GM21528 (cell line): ENCODE measurements around the gene SPART.
"Not testable (repeated sequence)": the region's sequence is repeated elsewhere in the genome, so short reads cannot be mapped to it uniquely, and the experiment has no call there.

Source experiments
- ATAC-seq: cut with Tn5 transposase; IDR thresholded peaks from one replicate; pipeline ENCODE4 v1.9.1; 2021; ENCODE audit warnings: mild to moderate bottlenecking, moderate library complexity; ENCODE audit not compliant: unreplicated experiment, low FRiP score

Gene SPART

GRCh38 chr13:36354842-36355623 lies 8.8 kb upstream of the SPART start:
- no peak for ATAC-seq

GRCh38 chr13:36353001-36353400 lies 6.8 kb upstream of the SPART start:
- ATAC-seq: no peak

GRCh38 chr13:36352350-36352749 lies 6.2 kb upstream of the SPART start:
- no peak for ATAC-seq

GRCh38 chr13:36347531-36348210 lies 1.5 kb upstream of the SPART start:
- no peak for ATAC-seq

DNA sequence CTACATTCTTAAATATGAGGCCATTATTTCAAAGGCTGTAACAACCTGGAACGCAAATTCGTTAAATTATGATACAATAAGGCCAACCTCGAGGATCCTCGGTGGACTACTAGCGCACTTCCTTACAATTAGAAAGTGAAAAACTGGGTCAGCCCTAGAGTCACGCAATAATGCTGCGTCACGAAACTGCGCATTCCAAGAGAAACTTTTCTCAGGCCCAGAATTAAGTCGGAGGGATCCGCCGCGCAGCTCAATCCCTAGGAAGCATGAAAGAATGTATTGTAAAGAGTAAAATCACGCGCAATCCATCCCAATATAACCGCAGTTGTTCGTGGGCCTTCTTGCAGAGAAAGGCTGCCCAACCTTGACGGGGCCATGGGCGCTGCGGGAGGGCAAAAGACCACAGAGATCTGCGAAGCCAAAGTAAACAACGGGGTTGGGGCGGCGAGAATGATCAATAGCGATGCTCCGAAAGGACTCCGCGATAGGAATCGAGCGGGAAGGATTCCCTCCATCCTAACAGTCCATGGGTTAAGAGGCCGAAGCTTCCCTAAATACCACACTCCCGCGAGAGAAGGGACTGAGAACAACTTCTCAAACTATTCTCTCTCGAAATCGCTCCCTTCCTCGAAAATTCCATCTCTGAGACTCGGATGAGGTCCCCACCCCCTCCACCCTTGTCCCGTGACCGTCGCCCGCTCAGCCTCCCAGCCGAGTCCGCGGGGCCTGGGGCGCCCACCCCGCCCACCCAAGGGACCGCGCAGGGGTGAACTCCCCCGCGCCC lies 564 bp downstream of the SPART start:
- no peak for ATAC-seq

DNA sequence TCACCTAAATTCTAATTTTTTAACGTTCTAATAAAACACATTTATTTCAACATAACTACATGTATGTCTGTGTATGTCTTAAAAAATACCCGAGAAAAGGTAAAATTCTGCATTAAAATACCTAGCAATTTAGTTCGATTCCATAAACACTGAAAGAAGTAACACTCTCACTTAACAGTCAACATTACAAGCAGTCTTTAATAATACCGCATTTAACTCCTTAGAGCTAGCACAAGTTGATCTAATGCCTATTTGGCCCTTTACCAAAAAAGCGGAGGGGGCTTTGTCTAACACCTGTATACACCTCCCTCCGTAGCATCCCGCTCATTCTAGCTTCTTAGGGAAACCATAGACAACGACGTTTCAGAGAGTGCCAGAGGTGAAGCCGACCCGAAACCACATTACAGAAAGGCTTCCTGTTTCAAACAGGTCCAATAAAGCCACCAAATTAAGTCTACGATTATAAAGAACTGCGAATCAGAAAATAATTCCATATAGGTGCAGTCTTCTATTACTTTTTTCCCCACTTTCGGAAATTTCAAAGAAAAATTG lies 1.2 kb downstream of the SPART start:
- ATAC-seq: no peak

DNA sequence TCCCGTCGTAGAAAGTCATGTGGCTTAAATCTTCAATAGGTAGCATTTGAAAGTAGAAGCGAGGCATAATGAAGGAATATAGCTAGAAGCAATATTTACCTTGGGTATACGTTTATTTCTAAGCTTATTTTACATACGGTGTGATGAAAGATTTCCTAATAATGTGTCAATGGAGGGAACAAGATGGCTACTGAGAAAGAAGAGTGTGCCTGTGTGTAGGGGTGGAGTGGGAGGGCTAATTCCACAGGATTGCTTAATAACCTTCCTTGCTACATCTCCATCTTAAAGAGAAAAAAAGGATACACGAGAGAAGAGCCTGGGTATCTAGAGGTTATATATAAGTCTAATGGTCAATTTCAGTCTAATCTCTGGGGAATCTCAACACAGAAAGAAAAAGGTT lies 2.0 kb downstream of the SPART start:
- ATAC-seq: no peak

GRCh38 chr13:36343766-36344165 lies 2.4 kb downstream of the SPART start:
- ATAC-seq: no peak

- ATAC-seq: no peak
Measured at GRCh38 chr13:36342715-36343114, 3.5 kb downstream of the SPART start.

DNA sequence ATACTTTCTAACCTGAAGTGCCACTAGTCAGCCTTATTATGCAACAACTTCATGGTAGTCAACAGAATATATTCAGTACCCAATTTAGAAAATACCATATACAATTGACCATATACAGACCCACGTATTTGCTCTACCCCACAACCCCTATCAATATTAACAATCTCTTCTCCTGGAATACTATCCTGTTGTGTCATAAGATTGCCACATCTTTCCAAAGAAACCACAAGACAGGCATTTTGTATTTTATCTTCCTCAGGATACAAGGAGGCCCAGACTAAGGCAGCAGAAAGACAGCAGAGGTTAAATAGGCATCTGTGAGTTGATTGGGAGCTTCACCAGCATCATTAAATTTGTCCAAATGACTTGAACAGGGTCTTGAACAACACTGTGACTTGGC lies 4.5 kb downstream of the SPART start:
- no peak for ATAC-seq

GRCh38 chr13:36339600-36340155 lies 6.5 kb downstream of the SPART start:
- no peak for ATAC-seq

DNA sequence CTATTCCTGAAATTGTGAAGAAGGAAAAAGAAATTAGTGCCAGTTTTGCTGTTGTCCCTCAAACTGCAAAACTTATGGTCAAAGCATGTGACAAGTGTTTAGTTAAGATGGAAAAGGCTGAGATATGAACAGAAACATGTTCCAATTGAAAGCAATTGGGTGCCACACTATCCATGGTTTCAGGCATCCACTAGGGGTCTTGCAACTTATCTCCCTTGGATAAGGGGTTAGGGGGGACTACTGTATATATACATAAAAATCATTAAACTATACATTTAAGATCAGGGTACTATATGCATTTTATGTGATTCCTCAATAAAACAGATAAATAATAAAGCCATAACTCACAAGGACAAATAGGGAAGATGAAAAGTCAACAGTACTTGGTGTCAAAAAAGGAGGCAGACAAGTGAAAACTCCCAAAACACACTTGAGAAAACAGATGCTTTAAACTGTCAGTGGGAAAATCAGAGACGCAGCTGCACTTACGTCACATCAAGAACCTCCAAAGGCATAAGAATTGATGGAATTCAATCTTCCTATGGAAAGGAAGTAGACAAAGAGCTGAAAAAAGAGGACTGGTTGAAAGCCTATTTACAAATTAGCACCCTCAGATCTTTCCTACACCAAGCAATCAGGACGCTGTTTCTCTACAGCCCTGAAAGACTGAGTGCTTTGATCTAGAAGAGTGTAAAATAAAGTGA lies 8.1 kb downstream of the SPART start:
- ATAC-seq: no peak

- no peak for ATAC-seq
Measured at GRCh38 chr13:36332986-36333385, 13.2 kb downstream of the SPART start.

DNA sequence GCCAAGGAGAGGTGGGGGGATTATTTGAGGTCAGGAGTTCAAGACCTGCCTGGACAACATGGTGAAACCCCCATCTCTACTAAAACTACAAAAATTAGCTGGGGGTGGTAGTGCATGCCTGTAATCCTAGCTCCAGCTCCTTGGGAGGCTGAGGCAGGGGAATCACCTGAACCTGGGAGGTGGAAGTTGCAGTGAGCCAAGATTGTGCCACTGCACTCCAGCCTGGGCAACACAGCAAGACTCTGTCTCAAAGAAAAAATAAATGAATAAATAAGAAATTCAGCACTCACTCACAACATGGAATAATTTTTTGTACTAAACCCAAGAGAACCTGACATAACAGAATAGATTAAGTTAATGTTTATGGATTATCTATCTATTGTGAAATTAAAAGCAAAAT lies 13.9 kb downstream of the SPART start:
- not testable (repeated sequence) for ATAC-seq

GRCh38 chr13:36331280-36331679 lies 14.9 kb downstream of the SPART start:
- no peak for ATAC-seq

- no peak for ATAC-seq
Measured at GRCh38 chr13:36329361-36329760, 16.8 kb downstream of the SPART start.

- ATAC-seq: no peak
Measured at GRCh38 chr13:36328821-36329220, 17.4 kb downstream of the SPART start.

GRCh38 chr13:36325912-36326311 lies 20.3 kb downstream of the SPART start:
- ATAC-seq: no peak

DNA sequence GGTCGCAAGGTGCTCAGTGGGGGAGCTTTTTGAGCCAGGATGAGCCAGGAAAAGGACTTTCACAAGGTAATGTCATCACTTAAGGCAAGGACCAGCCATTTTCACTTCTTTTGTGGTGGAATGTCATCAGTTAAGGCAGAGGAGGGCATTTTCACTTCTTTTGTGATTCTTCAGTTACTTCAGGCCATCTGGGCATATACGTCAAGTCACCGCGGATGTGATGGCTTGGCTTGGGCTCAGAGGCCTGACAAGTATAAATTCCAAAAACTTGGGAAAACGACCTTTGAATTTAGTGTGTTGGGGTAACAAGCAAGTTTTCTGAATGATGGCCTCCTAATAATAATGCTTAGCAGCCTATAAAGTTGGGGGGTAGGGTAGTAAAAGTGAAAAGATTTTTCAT lies 21.3 kb downstream of the SPART start:
- not testable (repeated sequence) for ATAC-seq

DNA sequence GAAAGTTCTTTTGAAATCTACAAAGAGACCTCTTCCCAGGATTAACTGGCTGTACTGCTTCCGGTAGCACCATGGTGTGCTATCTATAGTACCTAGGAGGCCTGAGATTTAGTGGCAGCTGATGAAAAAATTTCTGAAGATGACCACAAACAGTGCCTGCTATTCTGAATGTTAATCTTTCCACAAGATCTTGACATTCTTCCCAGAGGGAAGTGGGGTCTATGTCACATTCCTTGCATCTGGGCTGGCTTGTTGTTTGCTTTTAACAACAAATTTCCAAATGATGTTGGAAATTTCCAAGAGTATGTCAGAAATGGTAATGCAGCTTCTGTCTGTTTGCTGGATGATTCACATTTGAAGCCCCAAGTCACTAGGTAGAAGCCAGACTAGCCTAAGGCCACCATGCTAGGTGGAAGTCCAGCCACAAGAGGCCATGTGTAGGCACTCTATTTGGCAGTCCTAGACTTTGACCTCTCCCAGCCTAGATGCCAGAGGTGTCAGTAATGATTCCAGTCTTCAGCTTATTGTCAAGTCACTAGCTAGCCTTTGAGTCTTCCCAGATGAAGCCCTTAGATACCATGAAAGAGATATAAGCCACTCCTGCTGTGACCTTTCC lies 22.1 kb downstream of the SPART start:
- ATAC-seq: no peak
